HepG2 (cell line): ENCODE results near the gene ZBTB8B. TPM values are rescaled to one million over a fixed set of nuclear protein-coding genes. Genes with fewer than 3 reads are reported as not detected.
"Not testable (repeated sequence)": the region's sequence is repeated elsewhere in the genome, so short reads cannot be mapped to it uniquely, and the experiment has no call there.

Experiments
- ARID5B ChIP-seq: IDR thresholded peaks from 2 replicates; pipeline ENCODE4 v1.4.0; 2020; ENCODE audit warnings: mild to moderate bottlenecking, missing genetic modification reagents
- CBX2 ChIP-seq, 2 experiments: fragments of 200-600 bp in 1 of 2; sonication (generic); formaldehyde crosslinking in 1 of 2; IDR thresholded peaks; 2 replicates each; pipeline versions ENCODE4 v1.7.0 to v1.8.1; 2018 to 2022; ENCODE audit warnings: low read depth in 2 of 2, low read length in 1 of 2, mild to moderate bottlenecking in 1 of 2, missing genetic modification reagents in 1 of 2
- ETV5 ChIP-seq: IDR thresholded peaks from 2 replicates; pipeline ENCODE4 v1.6.1; 2018; ENCODE audit warnings: missing biosample characterization, missing genetic modification reagents, inconsistent platforms, borderline replicate concordance
- GABPA ChIP-seq, 2 experiments: IDR thresholded peaks; 2 replicates each; pipeline ENCODE4 v1.6.1; 2011 to 2016; ENCODE audit warnings: low read depth in 2 of 2, low read length in 1 of 2, missing biosample characterization in 1 of 2, missing genetic modification characterization in 1 of 2
- KAT8 ChIP-seq: IDR thresholded peaks from 2 replicates; pipeline ENCODE4 v1.6.1; 2016; ENCODE audit warnings: missing genetic modification reagents, missing compliant biosample characterization
- KDM4B ChIP-seq: sonication (generic); formaldehyde crosslinking; IDR thresholded peaks from 2 replicates; pipeline ENCODE4 v1.4.0; 2020; ENCODE audit warnings: missing genetic modification reagents
- KLF16 ChIP-seq, 2 experiments: sonication (generic) in 1 of 2; formaldehyde crosslinking in 1 of 2; IDR thresholded peaks; 2 replicates each; pipeline versions ENCODE4 v1.6.1 to v1.8.0; 2016 to 2023; ENCODE audit warnings: missing genetic modification reagents in 2 of 2, missing compliant biosample characterization in 1 of 2
- MIXL1 ChIP-seq: IDR thresholded peaks from 2 replicates; pipeline ENCODE4 v1.6.1; 2016
- PATZ1 ChIP-seq: sonication (generic); formaldehyde crosslinking; IDR thresholded peaks from 2 replicates; pipeline ENCODE4 v1.4.0; 2020; ENCODE audit warnings: missing genetic modification reagents
- PRDM15 ChIP-seq: sonication (generic); formaldehyde crosslinking; IDR thresholded peaks from 2 replicates; pipeline ENCODE4 v1.4.0; 2020; ENCODE audit warnings: missing genetic modification reagents
- RAD21 ChIP-seq: fragments of 450-650 bp; formaldehyde crosslinking; IDR thresholded peaks from 2 replicates; pipeline ENCODE4 v1.5.0; 2020; ENCODE audit warnings: mild to moderate bottlenecking
- SALL1 ChIP-seq: sonication (generic); formaldehyde crosslinking; IDR thresholded peaks from 2 replicates; pipeline ENCODE4 v1.8.0; 2022; ENCODE audit warnings: mild to moderate bottlenecking, missing genetic modification reagents
- SOX6 ChIP-seq, 2 experiments: fragments of 450-650 bp in 1 of 2; sonication (generic) in 1 of 2; formaldehyde crosslinking in 1 of 2; IDR thresholded peaks; 2 replicates each; pipeline versions ENCODE4 v1.4.0 to v1.6.1; 2017 to 2020; ENCODE audit warnings: antibody characterized with exemption in 1 of 2, mild to moderate bottlenecking in 1 of 2, missing genetic modification reagents in 1 of 2
- TEAD3 ChIP-seq: optimal IDR thresholded peaks from 2 replicates; pipeline ENCODE3; 2016; ENCODE audit warnings: borderline replicate concordance
- THRA ChIP-seq: sonication (generic); formaldehyde crosslinking; IDR thresholded peaks from 2 replicates; pipeline ENCODE4 v1.4.0; 2020; ENCODE audit warnings: missing genetic modification reagents, borderline replicate concordance
- ZNF12 ChIP-seq: sonication (generic); formaldehyde crosslinking; IDR thresholded peaks from 2 replicates; pipeline ENCODE4 v1.5.0; 2020; ENCODE audit warnings: missing genetic modification reagents
- ZNF644 ChIP-seq: IDR thresholded peaks from 2 replicates; pipeline ENCODE4 v1.6.1; 2016; ENCODE audit warnings: low read depth
- polyA plus RNA-seq, 8 experiments: library from polyadenylated mRNA; depleted of rRNA in 3 of 8; stranded (reverse) in 7 of 8; unstranded in 1 of 8; fragments of >200 nt; fragmentation: Illumina TruSeq in 4 of 8; extraction: Trizol in 4 of 8; gene quantifications; 2 replicates each; pipeline versions ENCODE4 v1.2.1 to v1.2.3, GENCODE V29; 2011 to 2016; ENCODE audit warnings: low read depth in 4 of 8, missing spikeins in 1 of 8, mixed read lengths in 1 of 8; ENCODE audit not compliant: insufficient read depth in 1 of 8
- total RNA-seq, 5 experiments: library from RNA; depleted of rRNA; stranded (reverse); fragments of >200 nt; fragmentation: Illumina TruSeq; extraction: Trizol; gene quantifications; 2 replicates each; pipeline ENCODE4 v1.2.3, GENCODE V29; 2016; ENCODE audit warnings: low read depth in 1 of 5

Gene ZBTB8B
- total and polyA plus RNA-seq, 2 of the 13 experiments (the other 11 are each of a cell fraction or from before 2014, with no cell fraction given), result under 0.01 to 0.02 TPM

- not testable (repeated sequence) for TF ChIP-seq GABPA (IDR thresholded peaks at IDR 0.05; ENCODE audit: low read depth, low read length); SOX6 (IDR thresholded peaks at IDR 0.05); CBX2 (IDR thresholded peaks at IDR 0.05; ENCODE audit: low read depth, low read length)
- TF ChIP-seq GABPA (CRISPR knock-in tag; IDR thresholded peaks at IDR 0.05; ENCODE audit: low read depth) (peak; percentile 47; the same call in 1 of the 2 replicates), ETV5 (CRISPR knock-in tag) (peak; percentile 82), KAT8 (CRISPR knock-in tag) (peak; percentile 35; the same call in 1 of the 2 replicates), SALL1 (peak; percentile 22; the same call in 1 of the 2 replicates), RAD21 (CRISPR knock-in tag) (peak; percentile 78), SOX6 (CRISPR knock-in tag; IDR thresholded peaks at IDR 0.05) (0 out of 2 replicates have a peak, but pooled peaks have one; percentile 10), ZNF12 (CRISPR knock-in tag) (0 out of 2 replicates have a peak, but pooled peaks have one; percentile 10), TEAD3 (CRISPR knock-in tag) (peak; percentile 42), MIXL1 (0 out of 2 replicates have a peak, but pooled peaks have one; percentile 32), KDM4B (CRISPR knock-in tag) (0 out of 2 replicates have a peak, but pooled peaks have one; percentile 14), CBX2 (CRISPR knock-in tag; IDR thresholded peaks at IDR 0.05; ENCODE audit: low read depth) (0 out of 2 replicates have a peak, but pooled peaks have one; percentile 34), PATZ1 (CRISPR knock-in tag) (peak; percentile 9; the same call in 1 of the 2 replicates), KLF16 (CRISPR knock-in tag; IDR thresholded peaks at IDR 0.05) (0 out of 4 replicates have a peak, but pooled peaks of 1 of the 2 experiments have one; percentile 21), ZNF644 (CRISPR knock-in tag) (0 out of 2 replicates have a peak, but pooled peaks have one; percentile 37), PRDM15 (CRISPR knock-in tag) (peak; percentile 81; the same call in 1 of the 2 replicates), THRA (CRISPR knock-in tag) (peak; percentile 4; the same call in 1 of the 2 replicates), ARID5B (peak; percentile 28; the same call in 1 of the 2 replicates)
Observed at GRCh38 chr1:32448186-32448772, 16.6 kb upstream of the ZBTB8B start (continued).
